SJSA1 (cell line): ENCODE data around the gene PIBF1. TPM values are rescaled to one million over a fixed set of nuclear protein-coding genes. Genes with fewer than 3 reads are reported as not detected.

Experiments used
- DNase-seq, 2 experiments: peaks; one replicate each; pipeline ENCODE4 v3.0.0-alpha.2; 2015 to 2020; ENCODE audit warnings: low spot score in 2 of 2, low read depth in 1 of 2
- H3K27ac ChIP-seq: fragments of 250-450 bp; sonication (Bioruptor Pico); 2 replicates; pipeline ENCODE4 v1.5.1; 2020; ENCODE audit warnings: mild to moderate bottlenecking, moderate library complexity
- H3K27me3 ChIP-seq: fragments of 250-450 bp; sonication (Bioruptor Pico); replicated peaks from 2 replicates; pipeline ENCODE4 v1.5.1; 2020; ENCODE audit warnings: mild to moderate bottlenecking, moderate library complexity
- H3K36me3 ChIP-seq: fragments of 250-450 bp; sonication (Bioruptor Pico); 2 replicates; pipeline ENCODE4 v1.5.1; 2020; ENCODE audit warnings: mild to moderate bottlenecking
- H3K4me1 ChIP-seq: fragments of 250-450 bp; sonication (Bioruptor Pico); replicated peaks from 2 replicates; pipeline ENCODE4 v1.6.1; 2021; ENCODE audit warnings: mild to moderate bottlenecking
- H3K4me3 ChIP-seq: fragments of 250-450 bp; sonication (Bioruptor Pico); 2 replicates; pipeline ENCODE4 v1.5.1; 2020; ENCODE audit warnings: mild to moderate bottlenecking
- H3K9me3 ChIP-seq: fragments of 250-450 bp; sonication (Bioruptor Pico); replicated peaks from 2 replicates; pipeline ENCODE4 v1.5.1; 2020; ENCODE audit warnings: mild to moderate bottlenecking
- total RNA-seq: library from RNA; depleted of rRNA; stranded (reverse); fragments of >200 nt; shearing (Covaris generic); gene quantifications from 2 replicates; pipeline ENCODE4 v1.2.3, GENCODE V29; 2014

Gene PIBF1
- total RNA-seq, 1 experiment from 2014 or later, result 15.3 TPM

- Histone ChIP-seq H3K36me3 (no peaks in the 10 kb centered on the region; the same call in 1 of the 2 replicates), H3K27ac (no peak overlapping the region)
Measured at GRCh38 chr13:72970301-72970880, 188.5 kb downstream of the PIBF1 start.

GRCh38 chr13:72970956-72971355, 189.0 kb downstream of the PIBF1 start:
- no peak overlapping the region for H3K4me3 ChIP-seq
- peak in 1 of 2 experiments; percentile 12 for DNase-seq
- H3K27me3 ChIP-seq, result no peaks in the 10 kb centered on the region
- H3K36me3 ChIP-seq, result no peaks in the 10 kb centered on the region; the same call in 1 of the 2 replicates
- H3K4me1 ChIP-seq, result no peaks in the 10 kb centered on the region
- H3K9me3 ChIP-seq, result no peaks in the 10 kb centered on the region
- no peak overlapping the region for H3K27ac ChIP-seq

More at GRCh38 chr13:72970301-72970880, 188.5 kb downstream of the PIBF1 start:
- H3K4me3 ChIP-seq, result no peak overlapping the region
- no peaks in the 10 kb centered on the region for H3K9me3 ChIP-seq
- no peak for DNase-seq
- no peaks in the 10 kb centered on the region for H3K4me1 ChIP-seq
- H3K27me3 ChIP-seq, result no peaks in the 10 kb centered on the region

- Histone ChIP-seq H3K4me1 (no peaks in the 10 kb centered on the region), H3K9me3 (no peaks in the 10 kb centered on the region), H3K27me3 (no peaks in the 10 kb centered on the region), H3K36me3 (no peaks in the 10 kb centered on the region; the same call in 1 of the 2 replicates), H3K4me3 (no peak overlapping the region), H3K27ac (no peak overlapping the region)
- no peak for DNase-seq
Measured at GRCh38 chr13:72973234-72973633, 191.3 kb downstream of the PIBF1 start.

GRCh38 chr13:72983085-72983768, 201.3 kb downstream of the PIBF1 start:
- DNase-seq, result no peak
- no peaks in the 10 kb centered on the region for H3K4me1 ChIP-seq
- H3K4me3 ChIP-seq, result no peak overlapping the region
- no peak overlapping the region for H3K27ac ChIP-seq
- no peaks in the 10 kb centered on the region for H3K9me3 ChIP-seq
- H3K36me3 ChIP-seq, result no peaks in the 10 kb centered on the region
- no peaks in the 10 kb centered on the region for H3K27me3 ChIP-seq

- no peaks in the 10 kb centered on the region for H3K27me3 ChIP-seq
- no peaks in the 10 kb centered on the region for H3K36me3 ChIP-seq
- H3K4me3 ChIP-seq, result no peak overlapping the region
- no peaks in the 10 kb centered on the region for H3K4me1 ChIP-seq
- H3K9me3 ChIP-seq, result no peaks in the 10 kb centered on the region
- no peak overlapping the region for H3K27ac ChIP-seq
- no peak for DNase-seq
Measured at GRCh38 chr13:72985610-72986009, 203.7 kb downstream of the PIBF1 start.

GRCh38 chr13:72986197-72986596, 204.3 kb downstream of the PIBF1 start:
- no peaks in the 10 kb centered on the region for H3K9me3 ChIP-seq
- no peak for DNase-seq
- H3K27ac ChIP-seq, result no peak overlapping the region
- no peaks in the 10 kb centered on the region for H3K4me1 ChIP-seq
- H3K36me3 ChIP-seq, result no peaks in the 10 kb centered on the region
- no peaks in the 10 kb centered on the region for H3K27me3 ChIP-seq
- H3K4me3 ChIP-seq, result no peak overlapping the region

- no peaks in the 10 kb centered on the region for H3K9me3 ChIP-seq
- H3K27me3 ChIP-seq, result no peaks in the 10 kb centered on the region
- no peak overlapping the region for H3K27ac ChIP-seq
- H3K4me1 ChIP-seq, result no peaks in the 10 kb centered on the region
- no peaks in the 10 kb centered on the region for H3K36me3 ChIP-seq
- no peak for DNase-seq
- H3K4me3 ChIP-seq, result no peak overlapping the region
Measured at GRCh38 chr13:72990953-72991352, 209.0 kb downstream of the PIBF1 start.

- H3K4me3 ChIP-seq, result no peak overlapping the region
- H3K27me3 ChIP-seq, result no peaks in the 10 kb centered on the region
- no peaks in the 10 kb centered on the region; the same call in 1 of the 2 replicates for H3K36me3 ChIP-seq
- no peaks in the 10 kb centered on the region; the same call in 1 of the 2 replicates for H3K4me1 ChIP-seq
- no peak for DNase-seq
- no peak overlapping the region for H3K27ac ChIP-seq
- no peaks in the 10 kb centered on the region for H3K9me3 ChIP-seq
Measured at GRCh38 chr13:72998012-72998411, 216.1 kb downstream of the PIBF1 start.

- Histone ChIP-seq H3K27me3 (no peaks in the 10 kb centered on the region), H3K36me3 (no peaks in the 10 kb centered on the region; the same call in 1 of the 2 replicates), H3K27ac (no peak overlapping the region), H3K4me1 (no peaks in the 10 kb centered on the region; the same call in 1 of the 2 replicates), H3K4me3 (no peak overlapping the region), H3K9me3 (no peaks in the 10 kb centered on the region)
- DNase-seq, result no peak
Measured at GRCh38 chr13:73000027-73000674, 218.2 kb downstream of the PIBF1 start.

- H3K27ac ChIP-seq, result no peak overlapping the region
- no peaks in the 10 kb centered on the region for H3K27me3 ChIP-seq
- no peak overlapping the region for H3K4me3 ChIP-seq
- DNase-seq, result no peak
- H3K36me3 ChIP-seq, result no peaks in the 10 kb centered on the region; the same call in 1 of the 2 replicates
- no peaks in the 10 kb centered on the region; the same call in 1 of the 2 replicates for H3K4me1 ChIP-seq
- H3K9me3 ChIP-seq, result no peaks in the 10 kb centered on the region
Measured at GRCh38 chr13:73001971-73002370, 220.0 kb downstream of the PIBF1 start.

GRCh38 chr13:73011751-73012150, 229.8 kb downstream of the PIBF1 start:
- no peak overlapping the region for H3K27ac ChIP-seq
- no peaks in the 10 kb centered on the region for H3K27me3 ChIP-seq
- no peak for DNase-seq
- H3K9me3 ChIP-seq, result no peaks in the 10 kb centered on the region
- no peaks in the 10 kb centered on the region for H3K4me1 ChIP-seq
- H3K4me3 ChIP-seq, result no peak overlapping the region
- no peaks in the 10 kb centered on the region for H3K36me3 ChIP-seq

GRCh38 chr13:73015805-73016204, 233.9 kb downstream of the PIBF1 start:
- Histone ChIP-seq H3K27ac (no peak overlapping the region), H3K36me3 (no peaks in the 10 kb centered on the region), H3K27me3 (no peaks in the 10 kb centered on the region), H3K4me1 (peaks cover 4% of the 10 kb centered on the region; the same call in 1 of the 2 replicates), H3K9me3 (no peaks in the 10 kb centered on the region), H3K4me3 (no peak overlapping the region)
- no peak for DNase-seq

GRCh38 chr13:73018336-73018735, 236.4 kb downstream of the PIBF1 start:
- Histone ChIP-seq H3K9me3 (no peaks in the 10 kb centered on the region), H3K36me3 (no peaks in the 10 kb centered on the region), H3K4me3 (no peak overlapping the region), H3K27ac (peak overlapping the region; percentile 40; the same call in 1 of the 2 replicates), H3K27me3 (no peaks in the 10 kb centered on the region), H3K4me1 (peaks cover 4% of the 10 kb centered on the region; the same call in 1 of the 2 replicates)
- DNase-seq, result peak in 1 of 2 experiments; percentile 11
